Right lobe of liver (tissue), 6 donors: ENCODE measurements around the gene HES6. TPM values are rescaled to one million over a fixed set of nuclear protein-coding genes. Genes with fewer than 3 reads are reported as not detected.
"Not testable (repeated sequence)": the region's sequence is repeated elsewhere in the genome, so short reads cannot be mapped to it uniquely, and the experiment has no call there.

Source experiments
- ATAC-seq, 4 donors: fragments of 200-7000 bp; cut with Tn5 transposase; one replicate each; pipeline ENCODE4 v1.9.1; 2020; ENCODE audit warnings: mild to moderate bottlenecking in 4 of 4, moderate library complexity in 4 of 4
- DNase-seq, 3 donors: peaks; one replicate each; pipeline ENCODE4 v3.0.0-alpha.2; 2020
- H3K27ac ChIP-seq, 3 donors: fragments of 200-600 bp; one replicate each; pipeline ENCODE4 v1.8.0; 2022
- H3K27me3 ChIP-seq, 2 donors: fragments of 200-600 bp; one replicate each; pipeline ENCODE4 v1.8.0; 2022
- H3K36me3 ChIP-seq, 4 donors: fragments of 200-600 bp; sonication (generic) in 1 of 4; one replicate each; pipeline versions ENCODE4 v1.5.1 to v1.8.0; 2017 to 2022; ENCODE audit warnings: control low read depth in 1 of 4
- H3K4me1 ChIP-seq, 4 donors: fragments of 200-600 bp; sonication (generic) in 1 of 4; one replicate each; pipeline versions ENCODE4 v1.5.1 to v1.8.0; 2017 to 2022; ENCODE audit warnings: control low read depth in 1 of 4
- H3K4me3 ChIP-seq, 3 donors: fragments of 200-600 bp; one replicate each; pipeline ENCODE4 v1.8.0; 2022
- H3K9me3 ChIP-seq, 4 donors: fragments of 200-600 bp; sonication (generic) in 1 of 4; one replicate each; pipeline versions ENCODE4 v1.5.1 to v1.8.0; 2017 to 2022; ENCODE audit warnings: control low read depth in 1 of 4
- POLR2A ChIP-seq: fragments of 450-650 bp; IDR thresholded peaks from one replicate; pipeline ENCODE4 v1.6.1; 2017; ENCODE audit warnings: antibody characterized with exemption, mild to moderate bottlenecking
- WGBS: methylation state at CpG from one replicate; pipeline ENCODE4 v1.1.6; 2018; ENCODE audit warnings: low coverage, low lambda C conversion rate; ENCODE audit not compliant: insufficient coverage; ENCODE audit errors: missing lambda C conversion rate; 5-methylcytosine and 5-hydroxymethylcytosine counted together
- intact Hi-C, 2 donors: fragments of 100-400 bp; cut with DNase I; formaldehyde crosslinking; loops; one replicate each; pipeline versions ENCODE4 v1.11.2 to v1.14.1; 2022
- total RNA-seq, 6 experiments: library from RNA; depleted of rRNA in 2 of 6; stranded (reverse); fragments of >200 nt in 2 of 6; fragmentation: NEBNext Ultra II Directional in 3 of 6; extraction: Animal tissue kit (Norgen Biotek cat#: 25700) in 3 of 6; gene quantifications; one replicate each; pipeline versions ENCODE4 v1.1.0 to v1.2.4, GENCODE V29; 2016 to 2023
- TF ChIP-seq, protein P1 (sequence below), 4 donors: fragments of 200-600 bp in 3 of 4; fragments of 450-650 bp in 1 of 4; IDR thresholded peaks; one replicate each; pipeline versions ENCODE4 v1.5.1 to v1.8.0; 2016 to 2022; ENCODE audit warnings: antibody characterized with exemption in 4 of 4, mild to moderate bottlenecking in 2 of 4
- donor health status: DM: no; HTN: yes; CAD: no.
- donor health status: DM: no; HTN: no; CAD: no.
- donor health status: DM: no; HTN: no; CAD: no.
- donor health status: DM: no; HTN: yes; CAD: no.
- donor health status: DM: no; HTN: yes; CAD: no.

The HES6 gene
- total RNA-seq, 6 experiments from 2014 or later = 1.7 to 8.3 (median 3.8) TPM

DNA sequence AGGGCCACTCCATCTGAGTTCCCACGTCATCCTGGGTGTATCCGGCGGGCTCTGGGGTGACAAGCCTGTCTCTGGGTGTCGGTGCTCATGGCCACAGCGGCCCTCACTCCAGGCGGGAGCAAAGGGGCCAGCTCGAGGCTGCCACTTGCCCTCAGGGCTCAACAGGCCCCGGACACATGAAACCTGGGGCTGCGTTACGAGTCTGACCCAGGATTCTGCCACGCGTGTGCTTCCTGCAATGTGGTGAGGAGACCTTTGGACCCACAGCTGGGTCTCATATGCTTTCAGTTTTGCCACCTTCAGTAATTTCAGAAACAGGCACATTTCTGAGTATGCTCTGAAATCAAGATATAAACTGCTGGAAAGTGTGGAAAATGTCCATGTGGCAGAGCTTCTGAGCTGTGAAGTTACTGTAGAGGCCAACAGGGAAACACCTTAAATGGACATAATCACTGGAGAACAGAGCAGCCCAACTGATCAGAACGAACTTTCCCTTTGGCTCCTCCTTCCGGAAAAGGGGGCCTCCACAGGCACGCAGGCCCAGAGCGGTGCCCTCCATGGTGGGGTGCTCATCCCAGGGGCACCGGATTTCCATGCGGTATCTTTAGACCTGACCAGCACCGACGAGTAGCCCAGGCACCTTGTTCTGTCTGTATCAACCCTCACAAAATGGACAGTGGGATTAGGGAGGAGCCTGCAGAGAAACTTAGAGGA is 34.5 kb upstream of the HES6 start:
- WGBS = 32% methylated on average over 3 of the region's 20 CpGs
- peaks cover 0 to 19% (median 7%) of the 10 kb centered on the region in 4 donors for H3K4me1 ChIP-seq
- no peaks in the 10 kb centered on the region for H3K27me3 ChIP-seq
- H3K27ac ChIP-seq = peak overlapping the region; percentile 41 to 96 (median 82)
- no peaks in the 10 kb centered on the region for H3K9me3 ChIP-seq
- intact Hi-C loops = no loop called here
- peaks cover 0 to 29% (median 9%) of the 10 kb centered on the region in 4 donors for H3K36me3 ChIP-seq
- TF ChIP-seq, protein P1, sequence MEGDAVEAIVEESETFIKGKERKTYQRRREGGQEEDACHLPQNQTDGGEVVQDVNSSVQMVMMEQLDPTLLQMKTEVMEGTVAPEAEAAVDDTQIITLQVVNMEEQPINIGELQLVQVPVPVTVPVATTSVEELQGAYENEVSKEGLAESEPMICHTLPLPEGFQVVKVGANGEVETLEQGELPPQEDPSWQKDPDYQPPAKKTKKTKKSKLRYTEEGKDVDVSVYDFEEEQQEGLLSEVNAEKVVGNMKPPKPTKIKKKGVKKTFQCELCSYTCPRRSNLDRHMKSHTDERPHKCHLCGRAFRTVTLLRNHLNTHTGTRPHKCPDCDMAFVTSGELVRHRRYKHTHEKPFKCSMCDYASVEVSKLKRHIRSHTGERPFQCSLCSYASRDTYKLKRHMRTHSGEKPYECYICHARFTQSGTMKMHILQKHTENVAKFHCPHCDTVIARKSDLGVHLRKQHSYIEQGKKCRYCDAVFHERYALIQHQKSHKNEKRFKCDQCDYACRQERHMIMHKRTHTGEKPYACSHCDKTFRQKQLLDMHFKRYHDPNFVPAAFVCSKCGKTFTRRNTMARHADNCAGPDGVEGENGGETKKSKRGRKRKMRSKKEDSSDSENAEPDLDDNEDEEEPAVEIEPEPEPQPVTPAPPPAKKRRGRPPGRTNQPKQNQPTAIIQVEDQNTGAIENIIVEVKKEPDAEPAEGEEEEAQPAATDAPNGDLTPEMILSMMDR (IDR thresholded peaks at IDR 0.05) = no peak
- TF ChIP-seq POLR2A = peak; percentile 33
- peak overlapping the region in 1 of 3 donors; percentile 16 for H3K4me3 ChIP-seq
- DNase-seq = peak in 2 of 3 donors; percentile 52 to 71
- peak; percentile 86 to 92 (median 90) for ATAC-seq

DNA sequence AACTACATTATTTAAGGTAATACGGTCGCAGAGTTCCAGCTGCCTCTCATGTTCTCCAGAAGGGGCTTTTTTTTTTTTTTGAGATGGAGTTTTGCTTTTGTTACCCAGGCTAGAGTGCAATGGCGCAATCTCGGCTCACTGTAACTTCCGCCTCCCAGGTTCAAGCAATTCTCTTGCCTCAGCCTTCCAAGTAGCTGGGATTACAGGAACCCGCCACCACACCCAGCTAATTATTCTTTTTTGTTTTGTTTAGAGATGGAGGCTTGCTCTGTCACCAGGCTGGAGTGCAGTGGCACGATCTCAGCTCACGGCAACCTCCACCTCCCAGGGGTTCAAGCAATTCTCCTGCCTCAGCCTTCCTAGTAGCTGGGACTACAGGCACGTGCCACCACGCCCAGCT is 33.6 kb upstream of the HES6 start:
- H3K27me3 ChIP-seq, ATAC-seq, H3K4me3 ChIP-seq, H3K9me3 ChIP-seq, intact Hi-C loops: not testable (repeated sequence)
- peaks cover 0 to 19% (median 7%) of the 10 kb centered on the region in 4 donors for H3K4me1 ChIP-seq
- H3K27ac ChIP-seq = peak overlapping the region in 1 of 3 donors; percentile 96
- peak in 2 of 3 donors; percentile 13 to 41 for DNase-seq
- WGBS = 84% methylated on average over 6 of the region's 10 CpGs
- H3K36me3 ChIP-seq = peaks cover 0 to 34% (median 12%) of the 10 kb centered on the region in 4 donors

DNA sequence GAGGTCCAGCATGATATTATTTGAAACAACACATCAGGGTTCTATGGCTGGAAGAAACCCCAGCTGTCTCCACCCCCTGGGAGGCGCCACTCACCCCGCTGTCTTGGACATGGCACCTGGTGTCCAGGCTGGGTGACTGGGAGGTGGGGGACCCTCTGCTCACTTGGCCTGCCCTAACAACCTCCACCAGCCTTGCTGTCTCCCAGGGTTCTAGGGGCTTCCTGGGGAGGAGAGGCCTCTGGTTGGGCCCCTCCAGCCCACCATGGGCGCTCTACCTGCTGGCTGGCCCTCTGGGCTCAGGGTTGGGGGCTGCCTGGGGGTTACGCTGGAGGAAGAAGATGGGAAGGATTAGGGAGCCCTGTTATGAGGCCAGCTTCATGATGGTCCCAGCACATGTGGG is 32.3 kb upstream of the HES6 start:
- TF ChIP-seq POLR2A = no peak
- TF ChIP-seq, protein P1 (IDR thresholded peaks at IDR 0.05) = no peak
- H3K27ac ChIP-seq = no peak overlapping the region
- H3K4me1 ChIP-seq = peaks cover 0 to 19% (median 7%) of the 10 kb centered on the region in 4 donors
- intact Hi-C loops = no loop called here
- 100% methylated on average over 4 of the region's 4 CpGs for WGBS
- DNase-seq (peak in 1 of 3 donors; percentile 42), ATAC-seq (no peak)
- no peaks in the 10 kb centered on the region for H3K9me3 ChIP-seq
- H3K27me3 ChIP-seq = no peaks in the 10 kb centered on the region
- H3K36me3 ChIP-seq = peaks cover 0 to 38% (median 14%) of the 10 kb centered on the region in 4 donors
- H3K4me3 ChIP-seq = no peak overlapping the region

DNA sequence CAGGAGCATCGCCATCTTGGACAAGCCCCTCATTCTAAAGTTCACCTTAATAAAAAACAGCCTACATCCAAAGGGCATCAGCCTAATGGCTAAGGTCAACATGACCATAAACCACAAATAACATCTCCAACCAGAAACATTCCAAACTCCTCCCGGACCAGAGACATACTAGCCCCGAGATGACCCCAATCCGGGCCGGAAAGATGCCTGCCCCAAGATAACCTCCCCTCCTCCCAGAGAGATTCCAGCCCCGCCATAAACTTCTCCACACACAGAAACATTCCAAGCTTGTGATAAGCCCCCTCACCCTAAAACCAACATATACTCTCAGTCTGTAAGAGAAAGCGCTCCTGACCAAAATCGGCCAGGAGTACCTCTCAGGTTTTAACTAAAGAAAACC is 31.8 kb upstream of the HES6 start:
- intact Hi-C loops, H3K9me3 ChIP-seq, H3K27me3 ChIP-seq, H3K4me3 ChIP-seq, ATAC-seq, H3K27ac ChIP-seq: not testable (repeated sequence)
- Histone ChIP-seq H3K4me1 (peaks cover 0 to 19% (median 7%) of the 10 kb centered on the region in 4 donors), H3K36me3 (peaks cover 0 to 35% (median 13%) of the 10 kb centered on the region in 4 donors)
- WGBS = 66% methylated on average over 7 of the region's 8 CpGs
- peak in 1 of 3 donors; percentile 11 for DNase-seq

DNA sequence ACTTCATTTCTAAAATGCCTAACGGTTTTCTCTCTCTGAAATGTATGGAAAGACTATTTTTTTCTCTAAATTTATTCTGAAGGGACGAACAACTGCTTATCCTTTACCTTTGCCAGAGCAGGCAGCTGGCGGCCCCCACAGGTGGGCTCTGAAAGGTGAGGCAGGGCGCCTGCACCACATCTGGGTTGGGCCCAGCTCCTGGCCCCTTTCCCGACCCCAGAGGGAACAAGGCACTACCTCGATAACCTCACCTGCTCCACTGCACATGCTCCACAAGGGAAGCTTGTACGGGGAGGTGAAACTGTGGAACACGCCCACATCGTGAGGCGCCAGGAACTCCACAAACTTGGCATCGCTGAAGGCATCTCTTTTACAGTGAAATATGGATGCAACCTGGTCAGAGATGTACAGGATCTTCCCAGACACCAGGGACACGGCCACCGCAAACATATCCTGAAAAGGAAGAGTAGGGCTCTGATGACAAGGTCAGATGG is 31.3 kb upstream of the HES6 start:
- no peak for ATAC-seq
- Histone ChIP-seq H3K9me3 (no peaks in the 10 kb centered on the region), H3K4me3 (no peak overlapping the region), H3K27ac (no peak overlapping the region), H3K4me1 (peaks cover 0 to 19% (median 7%) of the 10 kb centered on the region in 4 donors), H3K36me3 (peaks cover 0 to 29% (median 13%) of the 10 kb centered on the region in 4 donors), H3K27me3 (no peaks in the 10 kb centered on the region)
- peak in 1 of 3 donors; percentile 30 for DNase-seq
- intact Hi-C loops = no loop called here
- WGBS = 66% methylated on average over 13 of the region's 13 CpGs
- TF ChIP-seq, protein P1 (IDR thresholded peaks at IDR 0.05) = no peak
- no peak for TF ChIP-seq POLR2A
